HT-29 (cell line): ENCODE data around the gene COA6. TPM values are rescaled to one million over a fixed set of nuclear protein-coding genes. Genes with fewer than 3 reads are reported as not detected.
"Not testable (repeated sequence)": the region's sequence is repeated elsewhere in the genome, so short reads cannot be mapped to it uniquely, and the experiment has no call there.

Experiments used
- DNase-seq: peaks from one replicate; pipeline ENCODE4 v3.0.0-alpha.2; 2015; ENCODE audit warnings: low spot score
- total RNA-seq: library from RNA; depleted of rRNA; stranded (reverse); fragments of >200 nt; shearing (Covaris generic); gene quantifications from 2 replicates; pipeline ENCODE4 v1.2.3, GENCODE V29; 2014

Gene COA6
- total RNA-seq, 1 experiment from 2014 or later = 42.3 TPM

DNA sequence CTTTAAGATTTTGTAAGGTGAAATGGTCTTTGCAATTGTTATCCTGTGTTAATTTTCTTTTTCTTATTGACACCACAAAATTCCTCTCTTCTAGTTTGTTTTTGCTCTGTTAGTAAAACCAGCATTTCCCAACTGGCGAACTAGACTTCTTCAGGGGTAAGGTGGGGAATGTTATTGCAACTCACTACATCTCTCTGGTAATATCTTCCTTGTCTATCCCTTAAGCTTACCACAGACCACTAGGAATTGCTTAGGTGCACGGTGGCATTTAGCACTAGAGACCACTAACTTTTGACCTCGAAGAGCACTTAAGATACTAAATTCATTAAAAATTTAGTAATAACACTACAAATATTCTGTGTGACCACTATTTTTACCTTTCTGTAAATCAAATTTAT, 4.2 kb upstream of the COA6 start:
- DNase-seq = no peak

DNA sequence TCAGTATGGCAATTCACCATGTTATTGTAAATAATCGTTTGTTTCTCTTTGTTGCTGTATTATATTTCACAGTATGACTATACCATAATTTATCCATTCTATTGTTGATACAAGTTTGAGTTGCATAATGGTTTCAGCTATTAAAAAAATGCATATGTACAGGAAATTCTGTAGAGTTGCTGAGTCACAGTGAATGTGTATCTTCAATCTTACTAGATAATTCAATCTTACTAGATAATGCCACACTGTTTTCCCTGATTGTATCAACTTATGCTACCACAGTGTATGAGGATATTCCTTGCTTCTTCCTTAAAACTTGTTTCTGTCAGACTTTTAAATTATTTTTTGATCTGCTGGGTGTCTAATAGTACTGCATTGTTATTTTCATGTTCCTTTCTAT, 3.5 kb upstream of the COA6 start:
- DNase-seq = no peak

DNA sequence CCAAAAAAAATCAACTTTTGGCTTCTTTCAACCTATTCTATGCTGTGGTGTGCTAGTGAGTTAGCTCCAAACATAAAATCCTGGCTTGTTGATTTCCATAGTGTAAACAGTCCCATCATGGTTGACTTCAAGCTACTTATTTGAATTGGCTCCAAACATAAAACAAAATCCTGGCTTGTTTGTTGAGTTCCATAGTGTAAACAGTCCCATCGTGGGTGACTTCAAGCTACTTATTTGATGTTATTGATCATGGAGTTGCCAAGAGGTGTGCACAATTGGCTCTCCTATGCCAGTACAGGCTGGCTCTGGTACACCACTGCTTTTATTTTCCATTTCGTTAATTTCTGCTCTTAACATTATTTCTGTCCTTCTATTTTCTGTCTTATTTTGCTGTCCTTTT, 1.8 kb upstream of the COA6 start:
- DNase-seq = no peak

DNA sequence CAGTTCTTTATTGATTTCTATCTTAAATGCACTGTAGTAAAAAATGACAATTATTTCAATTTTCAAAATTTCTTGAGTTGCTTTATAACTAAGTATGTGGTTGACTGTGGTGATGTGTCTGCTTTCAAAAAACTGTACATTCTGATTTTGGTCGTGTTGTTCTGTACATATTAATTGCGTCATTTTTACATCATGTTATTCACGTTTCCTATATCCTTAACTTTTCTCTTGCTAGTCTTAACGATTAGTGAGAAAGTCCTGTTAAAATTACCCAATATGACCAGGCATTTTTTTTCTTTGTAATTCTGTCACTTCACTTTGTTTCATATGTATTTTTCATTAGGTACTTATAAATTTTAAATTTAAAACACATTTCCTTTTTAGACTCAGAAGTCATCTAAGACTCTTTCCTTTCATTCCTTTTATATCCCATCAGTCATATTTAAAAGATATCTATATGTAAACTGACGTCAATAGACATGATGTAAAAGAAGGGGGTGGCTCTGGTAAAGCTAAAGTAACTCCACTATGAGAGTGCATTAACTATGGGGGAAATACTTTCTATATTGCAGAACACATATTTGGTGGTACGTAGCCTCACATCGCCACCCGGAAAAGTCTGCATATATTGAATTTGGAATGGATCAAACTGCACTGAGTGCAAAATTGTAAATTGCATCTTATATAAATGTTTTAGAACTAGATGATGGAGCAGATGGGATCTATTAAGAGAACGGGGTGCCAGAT, 1.1 kb upstream of the COA6 start:
- DNase-seq = no peak

DNA sequence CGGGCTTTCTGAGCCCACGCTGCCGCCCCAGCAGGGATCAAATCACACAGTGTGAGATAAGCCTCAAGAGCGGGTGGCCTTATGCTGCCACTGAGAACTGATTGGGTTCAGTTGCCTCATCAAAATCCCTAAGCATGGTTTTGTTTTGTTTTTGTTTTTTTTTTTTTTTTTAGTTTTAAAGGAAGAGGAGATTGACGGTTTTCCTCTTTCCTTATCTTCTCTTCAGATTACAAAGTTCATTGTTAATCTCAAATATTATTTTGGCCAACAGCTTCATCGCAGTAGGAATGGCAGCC, 651 bp downstream of the COA6 start:
- DNase-seq = no peak

DNA sequence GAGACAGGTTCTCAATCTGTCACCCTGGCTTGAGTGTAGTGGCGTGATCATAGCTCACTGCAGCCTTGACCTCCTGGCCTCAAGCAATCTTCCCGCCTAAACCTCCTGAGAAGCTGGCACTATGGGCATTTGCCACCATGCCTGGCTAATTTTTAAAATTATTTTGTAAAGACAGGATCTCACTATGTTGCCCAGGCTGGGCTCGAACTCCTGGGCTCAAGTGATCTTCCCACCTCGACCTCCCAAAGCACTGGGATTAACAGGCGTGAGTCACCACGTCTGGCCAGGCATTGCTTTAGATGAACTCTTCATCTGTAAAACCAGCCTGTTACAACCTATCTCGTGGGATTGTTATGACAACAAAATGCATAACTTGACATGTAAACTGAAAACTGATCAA, 2.4 kb downstream of the COA6 start:
- DNase-seq = no peak

DNA sequence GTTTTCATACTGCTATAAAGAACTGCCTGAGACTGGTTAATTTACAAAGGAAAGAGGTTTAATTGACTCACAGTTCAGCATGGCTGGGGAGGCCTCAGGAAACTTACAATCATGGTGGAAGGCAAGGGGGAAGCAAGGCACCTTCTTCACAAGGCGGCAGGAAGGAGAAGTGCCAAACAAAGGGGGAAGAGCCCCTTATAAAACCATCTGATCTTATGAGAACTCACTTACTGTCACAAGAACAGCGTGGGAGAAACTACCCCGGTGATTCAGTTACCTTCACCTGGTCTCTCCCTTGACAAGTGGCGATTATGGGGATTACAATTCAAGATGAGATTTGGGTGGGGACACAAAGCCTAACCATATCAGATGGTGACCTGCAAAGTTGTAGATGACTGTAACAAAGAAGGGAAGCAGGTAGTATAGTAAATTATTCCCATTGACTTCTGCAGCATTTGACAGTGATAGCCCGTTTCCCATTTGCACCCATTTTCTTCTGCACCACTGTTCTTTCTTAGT, 6.4 kb downstream of the COA6 start:
- not testable (repeated sequence) for DNase-seq

DNA sequence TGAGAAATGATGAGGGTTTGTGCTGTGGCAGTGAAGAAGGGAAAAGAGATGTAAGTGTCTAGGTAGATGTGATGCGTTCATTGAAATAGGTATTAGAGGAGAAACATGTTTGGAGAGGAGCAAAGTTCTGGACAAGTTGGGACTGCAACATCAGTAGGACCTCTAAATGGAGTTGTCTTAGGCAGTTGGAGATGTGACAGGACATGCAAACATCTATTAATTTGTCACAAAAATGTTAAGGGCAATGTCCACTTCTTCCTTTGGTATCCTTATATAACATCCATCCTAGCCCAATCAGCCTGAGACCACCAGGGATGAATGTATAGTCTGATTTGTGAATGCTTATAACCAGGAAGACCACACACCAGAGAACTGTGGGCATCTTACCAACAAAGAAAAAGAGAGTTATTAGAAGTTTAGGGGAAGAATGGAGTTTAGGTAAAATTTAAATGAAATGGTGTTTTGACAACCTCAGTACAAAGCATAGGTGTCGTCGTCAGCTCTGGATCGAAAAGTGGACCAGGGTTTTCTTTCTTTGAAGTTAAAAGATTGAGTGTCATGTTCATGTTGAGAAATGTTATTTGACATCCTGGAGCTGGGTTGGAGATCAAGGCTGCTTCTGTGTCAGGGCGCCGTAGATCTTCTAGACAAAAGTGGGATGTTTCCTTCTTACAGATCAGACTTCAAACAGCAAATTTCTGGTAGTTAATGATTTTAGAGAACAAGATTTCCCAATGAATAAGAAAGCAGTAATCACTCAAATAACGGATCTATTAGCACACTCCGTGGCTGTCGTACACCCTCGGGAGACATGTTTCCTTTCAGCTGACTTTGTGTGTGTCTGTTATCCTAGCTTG, 8.7 kb downstream of the COA6 start:
- DNase-seq = no peak

DNA sequence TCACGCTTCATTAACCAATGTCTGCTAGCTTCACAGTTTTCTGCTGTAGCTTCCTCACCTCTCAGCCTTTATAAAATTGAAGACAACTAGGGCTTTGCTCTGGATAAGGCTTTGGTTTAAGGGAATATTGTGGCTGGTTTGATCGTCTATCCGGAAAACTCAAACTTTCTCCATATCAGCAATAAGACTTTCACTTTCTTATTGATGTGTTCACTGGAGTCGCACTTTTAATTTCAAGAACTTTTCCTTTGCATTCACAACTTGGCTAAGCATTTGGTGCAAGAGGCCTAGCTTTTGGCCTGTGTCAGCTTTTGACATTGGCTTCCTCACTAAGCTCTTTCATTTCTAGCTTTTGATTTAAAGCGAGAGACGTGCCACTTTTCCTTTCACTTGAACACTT, 12.9 kb downstream of the COA6 start:
- no peak for DNase-seq

DNA sequence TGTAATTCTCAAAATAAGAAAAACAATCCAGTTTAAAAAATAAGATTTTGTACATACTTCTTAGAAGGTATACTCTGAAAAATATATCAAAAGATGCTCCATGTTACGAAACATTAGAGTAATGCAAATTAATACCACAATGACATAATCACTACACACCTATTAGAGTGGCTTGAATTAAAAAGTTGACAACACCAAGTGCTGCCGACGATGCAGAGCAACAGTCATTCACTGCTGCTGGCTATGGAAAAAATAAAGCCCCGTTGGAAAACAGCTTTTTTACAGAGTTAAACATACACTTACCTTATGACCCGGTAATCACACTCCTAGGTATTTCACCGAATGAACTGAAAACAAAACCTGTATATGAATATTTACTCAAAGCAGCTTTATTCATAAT, 14.8 kb downstream of the COA6 start:
- no peak for DNase-seq

DNA sequence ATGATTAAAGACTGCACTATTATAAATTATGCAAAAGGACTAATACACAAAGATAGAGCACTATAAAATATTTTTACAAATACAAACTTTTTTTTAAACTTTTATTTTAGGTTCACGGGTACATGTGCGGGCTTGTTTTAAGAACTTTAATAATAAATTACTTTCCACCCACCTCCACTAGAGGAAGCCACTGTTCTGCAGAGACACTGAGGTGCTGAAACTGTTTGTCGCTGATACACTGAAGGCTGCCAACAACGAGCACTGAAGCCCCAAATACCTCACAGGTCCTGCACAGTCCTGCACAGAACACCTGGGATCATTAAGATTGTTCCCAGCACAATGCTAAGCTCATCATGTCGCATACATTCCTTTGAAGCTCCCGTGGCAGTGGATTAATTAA, 19.9 kb downstream of the COA6 start:
- no peak for DNase-seq

DNA sequence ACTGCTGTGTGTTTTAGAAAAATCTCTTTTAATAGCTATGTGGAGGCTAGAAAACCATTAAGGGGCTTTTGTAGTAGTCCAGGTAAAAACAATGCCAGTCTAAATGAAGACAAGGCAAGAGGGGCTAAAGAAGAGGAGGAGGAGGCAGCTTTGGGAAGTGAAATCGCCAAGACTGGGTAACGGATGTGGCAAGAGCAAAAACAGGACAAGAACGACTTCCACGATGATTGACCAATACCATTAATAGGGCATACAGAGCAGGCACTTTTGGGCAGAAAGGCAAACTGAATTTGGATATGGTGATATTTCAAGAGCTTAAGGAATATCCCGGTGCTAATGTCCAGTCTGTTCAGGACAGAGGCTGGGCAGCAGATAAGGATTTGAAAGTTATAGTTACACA, 22.0 kb downstream of the COA6 start:
- no peak for DNase-seq

DNA sequence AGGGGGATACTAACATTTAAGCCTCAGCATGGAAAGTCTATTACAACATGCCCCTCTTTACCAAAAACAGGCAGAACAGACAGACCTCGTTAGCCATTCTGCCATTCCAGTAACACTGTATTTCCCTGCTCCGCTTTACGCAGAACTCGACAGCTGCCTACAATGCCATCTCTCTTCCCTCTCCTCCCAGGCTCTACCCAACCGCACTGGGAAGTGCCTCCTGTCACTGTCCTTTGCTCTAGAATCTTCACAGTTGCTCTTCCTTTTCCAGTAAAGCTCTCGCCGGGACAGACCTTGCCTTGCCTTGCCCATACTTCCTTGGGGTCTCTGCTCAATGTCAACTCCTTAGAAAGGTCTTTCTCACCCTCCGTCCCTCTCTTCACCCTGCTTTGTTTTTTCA, 22.8 kb downstream of the COA6 start:
- DNase-seq = no peak

DNA sequence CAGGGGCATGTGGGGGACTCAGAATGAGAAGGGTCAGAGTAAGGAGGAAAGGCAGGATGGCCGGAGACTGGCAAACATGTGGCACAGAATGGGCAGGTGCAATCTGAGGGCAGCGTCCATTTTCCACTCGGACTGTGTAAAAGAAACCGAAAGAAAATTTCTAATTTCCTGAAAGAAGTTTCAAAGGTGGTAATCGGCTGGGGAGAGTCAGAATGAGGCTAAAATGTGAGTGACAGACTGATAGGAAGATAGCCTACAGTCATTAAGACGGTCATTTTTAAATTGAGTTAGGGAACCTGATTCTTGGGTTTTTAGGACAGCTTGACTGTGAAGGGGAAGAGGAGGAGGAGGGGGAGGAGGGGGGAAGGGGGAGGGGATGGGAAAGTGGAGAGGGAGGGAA, 23.6 kb downstream of the COA6 start:
- no peak for DNase-seq

DNA sequence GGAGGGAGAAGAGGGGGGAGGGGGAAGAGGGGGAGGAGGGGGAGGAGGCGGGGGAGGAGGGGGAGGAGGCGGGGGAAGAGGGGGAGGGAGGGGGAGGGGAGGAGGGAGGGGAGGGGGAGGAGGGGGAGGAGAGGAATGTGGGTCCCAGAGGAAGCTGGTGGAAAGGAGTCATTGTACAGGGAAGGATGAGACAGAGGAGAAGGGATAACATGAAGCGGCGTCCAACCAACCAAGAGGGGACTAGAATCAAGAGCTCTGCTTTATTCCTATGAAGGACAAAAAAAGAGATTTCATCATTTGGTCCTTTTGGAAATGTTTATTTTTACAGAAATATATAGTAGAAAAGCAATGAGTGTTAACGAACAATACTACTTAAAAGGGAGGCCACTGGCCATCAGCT, 24.5 kb downstream of the COA6 start:
- DNase-seq = no peak

DNA sequence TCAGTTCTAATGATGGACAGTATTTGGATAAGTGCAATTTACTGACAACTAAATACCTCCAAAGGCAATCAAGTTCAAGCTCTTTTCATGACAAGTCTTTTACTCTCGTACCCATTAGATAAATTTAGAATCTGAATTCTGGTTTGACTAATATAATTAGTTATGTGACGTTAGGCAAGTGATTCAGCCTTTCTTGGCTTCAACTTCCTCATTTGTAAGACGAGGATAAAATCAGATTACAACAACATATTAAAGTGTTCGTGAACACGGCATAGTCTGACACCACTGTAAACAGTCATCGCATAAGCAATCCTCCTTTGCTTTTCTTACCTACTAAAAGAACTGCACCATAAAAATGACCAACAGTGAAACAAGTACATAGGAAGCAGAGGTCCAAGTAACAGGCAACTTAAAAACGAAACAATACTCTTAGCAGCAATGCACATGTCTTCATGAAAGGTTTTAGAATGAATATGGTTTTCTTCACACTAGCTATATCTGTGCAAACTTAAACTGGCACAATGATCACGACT, 25.7 kb downstream of the COA6 start:
- DNase-seq = no peak

DNA sequence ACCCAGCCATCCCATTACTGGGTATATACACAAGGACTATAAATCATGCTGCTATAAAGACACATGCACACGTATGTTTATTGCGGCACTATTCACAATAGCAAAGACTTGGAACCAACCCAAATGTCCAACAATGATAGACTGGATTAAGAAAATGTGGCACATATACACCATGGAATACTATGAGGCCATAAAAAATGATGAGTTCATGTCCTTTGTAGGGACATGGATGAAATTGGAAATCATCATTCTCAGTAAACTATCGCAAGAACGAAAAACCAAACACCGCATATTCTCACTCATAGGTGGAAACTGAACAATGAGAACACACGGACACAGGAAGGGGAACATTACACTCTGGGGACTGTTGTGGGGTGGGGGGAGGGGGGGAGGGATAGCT, 26.3 kb downstream of the COA6 start:
- not testable (repeated sequence) for DNase-seq

DNA sequence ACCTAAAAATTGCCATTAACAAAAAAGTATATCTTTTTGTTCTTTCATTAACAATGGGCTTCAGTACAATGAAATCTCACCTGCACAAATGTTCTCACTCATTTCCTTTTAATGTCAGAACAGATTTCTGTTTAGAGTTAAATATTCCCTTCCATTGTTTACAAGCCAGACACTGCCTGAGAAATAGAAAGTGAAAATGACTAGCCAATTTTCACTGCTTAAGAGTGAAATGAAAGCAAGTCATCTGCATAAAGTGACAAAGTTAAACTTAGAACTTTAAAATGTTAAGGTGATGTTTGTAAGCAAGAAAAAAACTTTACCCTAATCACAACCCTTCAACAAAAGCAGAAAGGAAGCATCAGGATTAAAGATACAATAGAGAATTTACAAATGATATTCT, 27.5 kb downstream of the COA6 start:
- DNase-seq = no peak

DNA sequence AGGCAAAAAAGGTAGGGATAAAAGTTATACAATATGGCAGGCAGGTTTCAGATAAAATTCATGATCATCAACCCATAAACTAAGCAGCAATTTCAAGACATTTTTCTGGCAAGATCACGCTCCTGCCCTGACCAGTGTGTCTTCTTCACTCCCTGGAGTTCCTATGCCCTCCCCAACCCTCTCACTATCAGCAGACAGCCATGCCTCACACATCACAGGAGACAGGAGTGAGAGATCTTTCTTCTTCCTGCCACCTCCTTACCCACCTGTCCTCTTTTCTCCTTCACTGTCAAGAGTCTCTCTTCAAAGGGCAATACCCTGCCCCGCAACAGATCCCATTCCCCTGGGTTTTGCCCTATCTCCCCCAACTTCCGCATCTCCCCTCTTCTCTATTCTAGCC, 28.4 kb downstream of the COA6 start:
- no peak for DNase-seq

DNA sequence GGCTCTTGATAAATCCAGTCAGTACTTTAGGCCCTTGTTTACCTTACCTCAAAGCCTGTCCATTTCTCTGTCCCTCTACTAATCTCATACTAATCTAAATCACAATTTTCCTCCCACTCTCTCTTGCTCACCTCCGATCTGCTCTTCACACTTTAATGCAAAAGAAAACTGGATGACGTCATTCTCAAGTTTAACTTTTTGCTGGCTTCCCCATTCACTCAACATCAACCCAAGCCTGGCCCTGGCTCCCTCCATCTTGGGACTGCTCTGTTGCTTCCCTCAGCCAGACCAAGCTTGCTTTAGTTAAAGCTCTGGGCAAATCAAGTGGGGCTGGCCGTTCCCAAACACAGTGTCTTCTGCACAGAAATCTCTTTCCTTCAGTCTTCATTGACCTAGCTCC, 29.7 kb downstream of the COA6 start:
- no peak for DNase-seq

DNA sequence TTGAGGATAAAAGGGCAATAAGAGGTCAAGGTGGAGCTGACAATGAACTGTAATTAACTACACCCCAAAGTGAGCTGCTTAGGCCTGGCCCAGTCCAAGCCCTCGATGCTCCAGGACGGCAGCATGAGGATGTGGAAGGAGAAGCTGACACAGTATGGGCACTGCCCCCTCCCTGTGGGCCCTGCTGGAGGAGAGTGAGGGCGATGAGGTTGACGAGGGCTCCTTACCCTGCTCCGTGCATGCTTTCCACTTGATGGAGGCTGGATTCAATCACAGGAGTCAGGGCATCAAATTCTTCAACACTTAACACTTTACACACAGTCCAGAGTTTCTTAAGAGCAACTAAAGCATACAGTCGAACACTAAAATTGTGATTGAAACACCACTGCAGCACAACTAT, 32.4 kb downstream of the COA6 start:
- DNase-seq = no peak

DNA sequence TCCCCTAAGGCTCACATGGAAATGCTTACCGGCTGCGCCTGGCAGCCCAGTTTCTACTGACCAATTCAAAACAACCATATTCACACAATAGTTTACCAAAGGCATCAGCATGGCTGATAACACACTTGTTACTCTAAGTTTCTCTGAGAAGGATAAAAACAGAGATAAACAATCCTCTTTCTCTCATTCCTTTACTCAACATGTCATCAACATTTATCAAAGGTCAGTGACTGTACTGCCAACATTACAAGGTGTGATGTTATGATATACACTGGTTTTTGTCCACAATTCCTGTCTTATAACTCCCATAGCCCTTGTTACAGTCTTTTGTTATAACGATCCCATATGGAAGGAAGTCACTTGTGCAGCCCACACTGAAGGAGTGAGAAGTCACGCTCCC, 33.6 kb downstream of the COA6 start:
- DNase-seq = no peak

DNA sequence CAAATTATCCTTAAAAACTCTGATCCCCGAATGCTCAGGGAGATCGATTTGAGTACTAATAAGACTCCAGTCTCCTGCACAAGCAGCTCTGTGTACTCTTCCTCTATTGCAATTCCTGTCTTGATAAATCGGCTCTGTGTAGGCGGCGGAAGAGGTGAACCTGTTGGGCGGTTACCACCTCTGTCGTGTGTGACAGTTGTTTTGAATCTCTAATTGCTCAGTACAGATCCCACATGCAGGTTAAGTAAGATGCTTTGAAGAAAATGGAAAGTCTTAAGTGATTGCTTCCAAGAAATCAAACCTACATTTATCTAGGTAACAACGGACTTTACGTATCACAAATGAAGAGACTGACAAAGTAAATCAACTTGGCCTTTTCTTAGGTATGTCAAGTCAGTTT, 35.5 kb downstream of the COA6 start:
- DNase-seq = no peak
